Parathyroid adenoma (tissue), 2 donors: ENCODE measurements around the gene ZBTB37.

Experiments
- H2AFZ ChIP-seq: fragments of 300-600 bp; sonication (generic); one replicate; pipeline ENCODE4 v1.7.0; 2017; ENCODE audit warnings: antibody characterized with exemption, mild to moderate bottlenecking
- H3K27ac ChIP-seq: fragments of 300-600 bp; sonication (generic); one replicate; pipeline ENCODE4 v1.7.0; 2017
- H3K27me3 ChIP-seq: fragments of 300-600 bp; sonication (generic); one replicate; pipeline ENCODE4 v1.7.0; 2017; ENCODE audit warnings: low read length; ENCODE audit not compliant: control insufficient read depth, insufficient read depth
- H3K36me3 ChIP-seq: fragments of 300-600 bp; sonication (generic); one replicate; pipeline ENCODE4 v1.7.0; 2017; ENCODE audit warnings: low read length; ENCODE audit not compliant: control insufficient read depth, insufficient read depth
- H3K4me1 ChIP-seq: fragments of 300-600 bp; sonication (generic); one replicate; pipeline ENCODE4 v1.7.0; 2017; ENCODE audit warnings: control low read depth
- H3K4me2 ChIP-seq: fragments of 300-600 bp; sonication (generic); one replicate; pipeline ENCODE4 v1.7.0; 2017; ENCODE audit warnings: low read length
- H3K4me3 ChIP-seq: fragments of 300-600 bp; sonication (generic); one replicate; pipeline ENCODE4 v1.7.0; 2017; ENCODE audit warnings: low read depth, low read length
- H3K79me2 ChIP-seq: fragments of 300-600 bp; sonication (generic); one replicate; pipeline ENCODE4 v1.7.0; 2017; ENCODE audit warnings: control low read depth
- H3K9ac ChIP-seq: fragments of 300-600 bp; sonication (generic); one replicate; pipeline ENCODE4 v1.7.0; 2017; ENCODE audit warnings: mild to moderate bottlenecking
- H3K9me3 ChIP-seq: fragments of 300-600 bp; sonication (generic); one replicate; pipeline ENCODE4 v1.7.0; 2017; ENCODE audit warnings: low read length; ENCODE audit not compliant: control insufficient read depth
- TF ChIP-seq, protein P1 (sequence below): fragments of 300-600 bp; sonication (generic); IDR thresholded peaks from one replicate; pipeline ENCODE4 v1.7.0; 2017; ENCODE audit warnings: antibody characterized with exemption, mild to moderate bottlenecking
- donor health status: primary hyperparathyroidism.

ZBTB37 gene

DNA sequence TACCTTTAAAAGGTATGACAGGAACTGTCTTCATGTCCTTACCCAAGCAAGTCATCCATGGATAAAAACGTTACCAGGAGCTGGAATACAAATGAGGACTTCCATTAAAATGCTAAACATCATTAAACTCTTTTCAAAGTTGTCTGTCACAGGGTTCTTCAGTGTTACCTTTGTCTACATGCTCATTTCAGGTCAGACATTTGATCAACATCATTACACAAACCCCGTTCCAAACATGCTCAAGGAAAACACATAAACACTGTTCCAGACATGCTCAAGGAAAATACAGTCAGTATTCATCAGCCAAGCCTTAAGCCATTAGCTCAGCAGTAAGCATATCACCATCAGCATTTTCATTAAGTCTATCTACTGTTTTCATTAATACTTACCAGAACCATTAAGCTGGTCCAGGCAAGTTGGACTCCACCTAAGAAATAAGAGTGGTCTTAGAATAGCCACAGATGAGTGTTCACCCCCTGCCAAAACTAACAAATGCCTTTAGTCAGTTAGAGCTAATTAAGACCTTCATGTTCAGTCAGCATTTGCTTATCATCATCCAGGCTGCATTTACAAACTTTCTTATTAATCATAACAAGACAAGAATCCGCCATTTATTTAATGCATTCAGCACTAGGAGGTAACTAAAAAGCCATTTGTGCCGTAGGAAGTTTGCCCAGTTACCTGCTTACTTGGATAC lies 2.6 kb upstream of the ZBTB37 start:
- Histone ChIP-seq H3K27ac (peak overlapping the region; percentile 91), H3K36me3 (no peaks in the 10 kb centered on the region)
- TF ChIP-seq, protein P1, sequence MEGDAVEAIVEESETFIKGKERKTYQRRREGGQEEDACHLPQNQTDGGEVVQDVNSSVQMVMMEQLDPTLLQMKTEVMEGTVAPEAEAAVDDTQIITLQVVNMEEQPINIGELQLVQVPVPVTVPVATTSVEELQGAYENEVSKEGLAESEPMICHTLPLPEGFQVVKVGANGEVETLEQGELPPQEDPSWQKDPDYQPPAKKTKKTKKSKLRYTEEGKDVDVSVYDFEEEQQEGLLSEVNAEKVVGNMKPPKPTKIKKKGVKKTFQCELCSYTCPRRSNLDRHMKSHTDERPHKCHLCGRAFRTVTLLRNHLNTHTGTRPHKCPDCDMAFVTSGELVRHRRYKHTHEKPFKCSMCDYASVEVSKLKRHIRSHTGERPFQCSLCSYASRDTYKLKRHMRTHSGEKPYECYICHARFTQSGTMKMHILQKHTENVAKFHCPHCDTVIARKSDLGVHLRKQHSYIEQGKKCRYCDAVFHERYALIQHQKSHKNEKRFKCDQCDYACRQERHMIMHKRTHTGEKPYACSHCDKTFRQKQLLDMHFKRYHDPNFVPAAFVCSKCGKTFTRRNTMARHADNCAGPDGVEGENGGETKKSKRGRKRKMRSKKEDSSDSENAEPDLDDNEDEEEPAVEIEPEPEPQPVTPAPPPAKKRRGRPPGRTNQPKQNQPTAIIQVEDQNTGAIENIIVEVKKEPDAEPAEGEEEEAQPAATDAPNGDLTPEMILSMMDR = no peak

DNA sequence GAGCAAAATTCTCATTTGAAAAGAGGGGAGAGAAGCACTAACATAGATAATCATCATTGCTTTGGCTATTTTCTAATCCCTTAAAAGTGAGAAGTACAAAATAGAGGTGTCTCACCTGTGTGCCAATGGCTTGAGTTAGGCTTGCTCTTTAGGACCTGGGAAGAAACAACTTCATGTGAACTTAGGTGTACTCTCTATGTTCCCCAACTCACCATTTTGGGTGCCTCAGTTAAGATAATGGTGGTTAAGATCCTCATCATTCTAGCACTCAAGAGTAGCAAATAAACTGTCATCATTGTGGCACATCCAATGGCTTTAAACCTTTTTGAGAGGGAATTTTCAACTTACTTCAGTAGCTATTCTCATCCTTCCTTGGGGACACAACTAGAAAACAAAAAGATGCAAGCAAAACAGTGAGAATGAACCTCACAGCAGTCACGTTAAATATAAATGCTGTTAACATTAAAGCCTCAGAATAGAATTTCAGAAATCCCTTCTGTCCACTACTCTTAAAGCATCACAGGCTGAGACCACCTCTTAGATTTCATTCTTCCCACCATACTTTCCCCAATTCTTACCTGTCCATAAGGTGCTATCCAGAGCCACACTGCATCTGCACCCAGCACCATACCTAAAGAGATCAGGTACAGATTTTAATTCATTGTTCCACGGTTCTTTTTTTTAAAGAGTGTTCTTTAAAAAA lies 1.6 kb upstream of the ZBTB37 start:
- no peaks in the 10 kb centered on the region for H3K9me3 ChIP-seq
- H3K4me3 ChIP-seq = peak overlapping the region; percentile 85
- no peaks in the 10 kb centered on the region for H3K79me2 ChIP-seq
- no peaks in the 10 kb centered on the region for H3K36me3 ChIP-seq
- H3K4me1 ChIP-seq = peaks cover 13% of the 10 kb centered on the region
- H2AFZ ChIP-seq = no peak overlapping the region
- TF ChIP-seq, protein P1 = no peak
- peak overlapping the region; percentile 91 for H3K27ac ChIP-seq
- peak overlapping the region; percentile 89 for H3K4me2 ChIP-seq
- no peak overlapping the region for H3K9ac ChIP-seq
- no peaks in the 10 kb centered on the region for H3K27me3 ChIP-seq

More for the DNA sequence above, 2.6 kb upstream of the ZBTB37 start:
- no peak overlapping the region for H2AFZ ChIP-seq
- H3K27me3 ChIP-seq = no peaks in the 10 kb centered on the region
- H3K9ac ChIP-seq = no peak overlapping the region
- no peaks in the 10 kb centered on the region for H3K79me2 ChIP-seq
- H3K4me3 ChIP-seq = peak overlapping the region; percentile 85
- no peaks in the 10 kb centered on the region for H3K9me3 ChIP-seq
- peak overlapping the region; percentile 89 for H3K4me2 ChIP-seq
- peaks cover 5% of the 10 kb centered on the region for H3K4me1 ChIP-seq

DNA sequence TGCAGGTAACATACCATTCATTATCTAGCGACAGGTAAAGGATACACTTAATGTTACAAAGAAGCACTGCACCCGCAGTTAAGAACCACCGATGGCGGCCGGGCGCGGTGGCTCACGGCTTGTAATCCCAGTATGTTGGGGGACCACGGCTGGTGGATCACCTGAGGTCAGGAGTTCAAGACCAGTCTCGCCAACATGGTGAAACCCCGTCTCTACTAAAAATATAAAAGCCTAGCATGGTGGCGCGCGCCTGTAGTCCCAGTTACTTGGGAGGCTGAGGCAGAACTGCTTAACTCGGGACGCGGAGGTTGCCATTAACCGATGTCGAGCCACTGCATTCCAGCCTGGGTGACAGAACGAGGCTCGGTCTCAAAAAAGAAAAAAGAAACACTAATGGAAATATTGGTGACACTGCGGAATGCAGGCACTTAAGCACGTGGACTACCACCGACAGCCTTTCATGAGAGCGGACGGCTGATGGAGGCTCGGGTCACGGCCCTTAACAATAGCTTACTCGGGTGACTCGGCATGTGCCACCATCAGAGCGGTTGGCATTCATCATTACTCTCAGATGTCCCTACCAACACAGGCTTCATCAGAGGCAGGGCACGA lies 933 bp upstream of the ZBTB37 start:
- H3K27me3 ChIP-seq = no peaks in the 10 kb centered on the region
- H3K4me3 ChIP-seq = peak overlapping the region; percentile 85
- H3K27ac ChIP-seq = peak overlapping the region; percentile 91
- H3K4me1 ChIP-seq = peaks cover 13% of the 10 kb centered on the region
- H3K36me3 ChIP-seq = no peaks in the 10 kb centered on the region
- H3K9ac ChIP-seq = no peak overlapping the region
- no peaks in the 10 kb centered on the region for H3K79me2 ChIP-seq
- peak overlapping the region; percentile 89 for H3K4me2 ChIP-seq
- TF ChIP-seq, protein P1 = no peak
- H2AFZ ChIP-seq = peak overlapping the region; percentile 74
- no peaks in the 10 kb centered on the region for H3K9me3 ChIP-seq

DNA sequence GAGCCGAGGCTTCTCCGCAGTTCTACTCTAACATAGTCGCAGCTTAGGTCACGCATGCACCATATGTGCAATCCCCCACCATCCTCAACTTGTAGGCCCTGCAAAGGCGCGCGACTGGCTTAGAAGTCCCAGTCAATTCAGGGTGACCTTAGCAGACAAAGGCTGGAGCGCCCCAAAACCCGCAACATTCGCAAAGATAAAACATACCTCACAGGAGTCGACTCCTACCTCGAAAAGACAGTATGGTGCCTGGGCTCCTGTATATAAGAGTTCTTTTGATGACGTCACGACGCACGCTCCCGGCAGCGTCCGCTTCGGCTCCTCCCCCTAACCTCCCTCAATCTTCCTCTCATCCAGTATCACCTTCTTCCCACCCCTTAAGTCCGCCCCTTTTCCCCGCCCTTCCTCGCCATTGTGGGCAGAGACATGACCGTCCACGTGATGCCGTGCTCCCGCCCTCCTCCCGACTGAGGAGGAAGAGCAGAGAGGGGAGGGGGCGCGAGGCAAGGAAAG lies 371 bp upstream of the ZBTB37 start, which contains the start of gene GAS5:
TSS of gene GAS5 (minus strand) at position 237 of the 513 bp plus-strand sequence.
- no peaks in the 10 kb centered on the region for H3K27me3 ChIP-seq
- peak within 1 kb of the TSS; percentile 89 for H3K4me2 ChIP-seq
- peak within 1 kb of the TSS; percentile 91 for H3K27ac ChIP-seq
- no peaks in the 10 kb centered on the region for H3K79me2 ChIP-seq
- peak within 1 kb of the TSS; percentile 85 for H3K4me3 ChIP-seq
- no peaks in the 10 kb centered on the region for H3K36me3 ChIP-seq
- no peak within 1 kb of the TSS for H3K9ac ChIP-seq
- H3K9me3 ChIP-seq = no peaks in the 10 kb centered on the region
- H2AFZ ChIP-seq = peak within 1 kb of the TSS; percentile 74
- TF ChIP-seq, protein P1 = no peak
- H3K4me1 ChIP-seq = peaks cover 13% of the 10 kb centered on the region
